Neural progenitor cell (in vitro differentiated cells): ENCODE measurements around the gene SIDT2.

ENCODE experiments used
- EZH2 ChIP-seq: fragments of 200-600 bp; sonication (generic); IDR thresholded peaks from 2 replicates; pipeline ENCODE4 v1.6.1; 2017; ENCODE audit warnings: antibody characterized with exemption, mild to moderate bottlenecking, moderate library complexity
- EZH2phosphoT487 ChIP-seq: fragments of 200-600 bp; sonication (generic); IDR thresholded peaks from 2 replicates; pipeline ENCODE4 v1.6.1; 2017; ENCODE audit warnings: antibody characterized with exemption
- TF ChIP-seq, protein P1 (sequence below): fragments of 200-600 bp; sonication (generic); IDR thresholded peaks from 2 replicates; pipeline ENCODE4 v1.5.1; 2017; ENCODE audit warnings: antibody characterized with exemption, mild to moderate bottlenecking

GRCh38 chr11:117191680-117192400, 13.3 kb downstream of the SIDT2 start:
- TF ChIP-seq, protein P1, sequence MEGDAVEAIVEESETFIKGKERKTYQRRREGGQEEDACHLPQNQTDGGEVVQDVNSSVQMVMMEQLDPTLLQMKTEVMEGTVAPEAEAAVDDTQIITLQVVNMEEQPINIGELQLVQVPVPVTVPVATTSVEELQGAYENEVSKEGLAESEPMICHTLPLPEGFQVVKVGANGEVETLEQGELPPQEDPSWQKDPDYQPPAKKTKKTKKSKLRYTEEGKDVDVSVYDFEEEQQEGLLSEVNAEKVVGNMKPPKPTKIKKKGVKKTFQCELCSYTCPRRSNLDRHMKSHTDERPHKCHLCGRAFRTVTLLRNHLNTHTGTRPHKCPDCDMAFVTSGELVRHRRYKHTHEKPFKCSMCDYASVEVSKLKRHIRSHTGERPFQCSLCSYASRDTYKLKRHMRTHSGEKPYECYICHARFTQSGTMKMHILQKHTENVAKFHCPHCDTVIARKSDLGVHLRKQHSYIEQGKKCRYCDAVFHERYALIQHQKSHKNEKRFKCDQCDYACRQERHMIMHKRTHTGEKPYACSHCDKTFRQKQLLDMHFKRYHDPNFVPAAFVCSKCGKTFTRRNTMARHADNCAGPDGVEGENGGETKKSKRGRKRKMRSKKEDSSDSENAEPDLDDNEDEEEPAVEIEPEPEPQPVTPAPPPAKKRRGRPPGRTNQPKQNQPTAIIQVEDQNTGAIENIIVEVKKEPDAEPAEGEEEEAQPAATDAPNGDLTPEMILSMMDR, result no peak
- no peak for TF ChIP-seq EZH2
- TF ChIP-seq EZH2phosphoT487, result no peak
